ENCODE measurements around the gene BTBD19.

The BTBD19 gene

GRCh38 chr1:44846985-44847384, 38.7 kb downstream of the BTBD19 start:
- no peak overlapping the region for H3K4me3 ChIP-seq (ENCODE audit: low read depth in 1 of 2, low read length in 1 of 2)
- H3K27me3 ChIP-seq: peaks cover 27% of the 10 kb centered on the region
- H3K9me3 ChIP-seq: no peaks in the 10 kb centered on the region
- no peak for TF ChIP-seq CTCF (IDR thresholded peaks at IDR 0.05)
- H3K27ac ChIP-seq: no peak overlapping the region
- peaks cover 0 to 9% of the 10 kb centered on the region in 2 experiments for H3K4me1 ChIP-seq (ENCODE audit: control insufficient read depth in 1 of 2, insufficient read depth in 1 of 2, low read depth in 1 of 2, low read length in 1 of 2)
- no peaks in the 10 kb centered on the region for H3K36me3 ChIP-seq

GRCh38 chr1:44847845-44848244, 39.5 kb downstream of the BTBD19 start:
- no peaks in the 10 kb centered on the region for H3K36me3 ChIP-seq

GRCh38 chr1:44848456-44849181, 40.3 kb downstream of the BTBD19 start:
- H3K36me3 ChIP-seq: no peaks in the 10 kb centered on the region
- peaks cover 10% of the 10 kb centered on the region for H3K27me3 ChIP-seq
- H3K4me3 ChIP-seq (ENCODE audit: low read depth in 1 of 2, low read length in 1 of 2): no peak overlapping the region
- H3K27ac ChIP-seq: no peak overlapping the region
- H3K9me3 ChIP-seq: no peaks in the 10 kb centered on the region
- TF ChIP-seq CTCF (IDR thresholded peaks at IDR 0.05): no peak
- no peaks in the 10 kb centered on the region for H3K4me1 ChIP-seq (ENCODE audit: control insufficient read depth in 1 of 2, insufficient read depth in 1 of 2, low read depth in 1 of 2, low read length in 1 of 2)

More at GRCh38 chr1:44847845-44848244, 39.5 kb downstream of the BTBD19 start:
- peaks cover 18% of the 10 kb centered on the region for H3K27me3 ChIP-seq
- H3K4me1 ChIP-seq (ENCODE audit: control insufficient read depth in 1 of 2, insufficient read depth in 1 of 2, low read depth in 1 of 2, low read length in 1 of 2): peaks cover 0 to 5% of the 10 kb centered on the region in 2 experiments
- H3K9me3 ChIP-seq: no peaks in the 10 kb centered on the region
- no peak overlapping the region for H3K27ac ChIP-seq
- TF ChIP-seq CTCF (IDR thresholded peaks at IDR 0.05): no peak
- no peak overlapping the region for H3K4me3 ChIP-seq (ENCODE audit: low read depth in 1 of 2, low read length in 1 of 2)

- no peaks in the 10 kb centered on the region for H3K4me1 ChIP-seq (ENCODE audit: control insufficient read depth in 1 of 2, insufficient read depth in 1 of 2, low read depth in 1 of 2, low read length in 1 of 2)
- no peaks in the 10 kb centered on the region for H3K9me3 ChIP-seq
- no peaks in the 10 kb centered on the region for H3K27me3 ChIP-seq
- no peak for TF ChIP-seq CTCF (IDR thresholded peaks at IDR 0.05)
- H3K4me3 ChIP-seq (ENCODE audit: low read depth in 1 of 2, low read length in 1 of 2): no peak overlapping the region
- no peak overlapping the region for H3K27ac ChIP-seq
- H3K36me3 ChIP-seq: no peaks in the 10 kb centered on the region
Observed at GRCh38 chr1:44849575-44850132, 41.3 kb downstream of the BTBD19 start.

GRCh38 chr1:44851308-44851707, 43.0 kb downstream of the BTBD19 start:
- no peaks in the 10 kb centered on the region for H3K27me3 ChIP-seq
- H3K9me3 ChIP-seq: no peaks in the 10 kb centered on the region
- H3K36me3 ChIP-seq: no peaks in the 10 kb centered on the region
- TF ChIP-seq CTCF (IDR thresholded peaks at IDR 0.05): no peak
- H3K4me3 ChIP-seq (ENCODE audit: low read depth in 1 of 2, low read length in 1 of 2): no peak overlapping the region
- no peaks in the 10 kb centered on the region for H3K4me1 ChIP-seq (ENCODE audit: control insufficient read depth in 1 of 2, insufficient read depth in 1 of 2, low read depth in 1 of 2, low read length in 1 of 2)
- H3K27ac ChIP-seq: no peak overlapping the region
